H1 (cell line): ENCODE results near the gene PTPN9. TPM values are rescaled to one million over a fixed set of nuclear protein-coding genes. Genes with fewer than 3 reads are reported as not detected.

Experiments
- CTCF ChIA-PET: fragments of 300-600 bp; sonication (Branson Sonifier 250); formaldehyde crosslinking; loops from one replicate; lab custom pipeline; 2021; ENCODE audit not compliant: partially characterized antibody; lab: Charles Lee
- POLR2A ChIA-PET: fragments of 300-600 bp; sonication (Branson Sonifier 250); formaldehyde crosslinking; loops from one replicate; lab custom pipeline; 2021; ENCODE audit warnings: inconsistent platforms; ENCODE audit not compliant: partially characterized antibody; lab: Charles Lee
- DNase-seq, 2 experiments: peaks; one replicate each; pipeline versions ENCODE4 v3.0.0 to v3.0.0-alpha.2; 2010 to 2022; ENCODE audit warnings: low spot score in 2 of 2, low read depth in 1 of 2, mixed read lengths in 1 of 2
- FAIRE-seq: peaks from 2 replicates; lab custom pipeline; 2011; peaks lifted over from hg19 to GRCh38; lab: Jason Lieb, UNC
- H2AFZ ChIP-seq: 2 replicates; pipeline ENCODE4 v1.8.1; 2012; ENCODE audit warnings: low read length, inconsistent platforms
- H2AK5ac ChIP-seq: 2 replicates; pipeline ENCODE4 v1.6.1; 2013; ENCODE audit warnings: low read depth, low read length
- H2BK120ac ChIP-seq: replicated peaks from 2 replicates; pipeline ENCODE3; 2013; ENCODE audit warnings: low read depth, low read length, inconsistent platforms
- H2BK12ac ChIP-seq: 2 replicates; pipeline ENCODE4 v1.6.1; 2013; ENCODE audit warnings: low read depth, low read length
- H2BK15ac ChIP-seq: 2 replicates; pipeline ENCODE4 v1.6.1; 2013; ENCODE audit warnings: low read length
- H2BK20ac ChIP-seq: 2 replicates; pipeline ENCODE4 v1.6.1; 2013; ENCODE audit warnings: low read length
- H2BK5ac ChIP-seq: 2 replicates; pipeline ENCODE4 v1.6.1; 2013; ENCODE audit warnings: low read depth, low read length
- H3K14ac ChIP-seq: 2 replicates; pipeline ENCODE4 v1.6.1; 2013; ENCODE audit warnings: inconsistent platforms; ENCODE audit not compliant: insufficient read length
- H3K18ac ChIP-seq: 2 replicates; pipeline ENCODE4 v1.6.1; 2013; ENCODE audit warnings: low read length; ENCODE audit errors: extremely low read depth
- H3K23ac ChIP-seq: 2 replicates; pipeline ENCODE4 v1.6.1; 2013; ENCODE audit warnings: inconsistent platforms; ENCODE audit not compliant: insufficient read length
- H3K23me2 ChIP-seq: 2 replicates; pipeline ENCODE4 v1.6.1; 2013; ENCODE audit warnings: low read depth, low read length
- H3K27ac ChIP-seq: 2 replicates; pipeline ENCODE4 v1.6.1; 2011; ENCODE audit warnings: low read depth, low read length, inconsistent platforms
- H3K27me3 ChIP-seq, 4 experiments: replicated peaks in 1 of 4; 1 replicate in 1 of 4; 2 replicates in 3 of 4; pipeline versions ENCODE4 v1.6.1 to v1.8.1; 2011 to 2013; ENCODE audit warnings: low read length in 3 of 4, mild to moderate bottlenecking in 3 of 4, inconsistent platforms in 2 of 4, mixed read lengths in 2 of 4, moderate library complexity in 1 of 4; ENCODE audit not compliant: control insufficient read depth in 3 of 4, insufficient read depth in 3 of 4; ENCODE audit errors: extremely low read depth in 1 of 4
- H3K36me3 ChIP-seq, 4 experiments: 2 replicates each; pipeline versions ENCODE4 v1.6.1 to v1.8.1; 2011 to 2013; ENCODE audit warnings: mild to moderate bottlenecking in 4 of 4, low read length in 3 of 4, moderate library complexity in 2 of 4, control low read depth in 1 of 4, inconsistent platforms in 1 of 4; ENCODE audit not compliant: insufficient read depth in 4 of 4, control insufficient read depth in 2 of 4
- H3K4ac ChIP-seq: replicated peaks from 2 replicates; pipeline ENCODE3; 2013; ENCODE audit warnings: low read length, low read depth, mixed read lengths, inconsistent platforms; ENCODE audit not compliant: insufficient read length
- H3K4me1 ChIP-seq, 4 experiments: replicated peaks in 1 of 4; 1 replicate in 1 of 4; 2 replicates in 3 of 4; pipeline versions ENCODE4 v1.6.1 to v1.8.1; 2011 to 2013; ENCODE audit warnings: low read length in 3 of 4, inconsistent platforms in 2 of 4, mixed read lengths in 1 of 4; ENCODE audit not compliant: insufficient read depth in 4 of 4, control insufficient read depth in 3 of 4
- H3K4me2 ChIP-seq, 2 experiments: 2 replicates each; pipeline versions ENCODE4 v1.6.1 to v1.8.1; 2011 to 2013; ENCODE audit warnings: low read depth in 2 of 2, low read length in 2 of 2, control low read depth in 1 of 2, inconsistent platforms in 1 of 2, mild to moderate bottlenecking in 1 of 2; ENCODE audit not compliant: insufficient read depth in 1 of 2
- H3K4me3 ChIP-seq, 4 experiments: fragments of 200-600, 300-600 bp in 1 of 4; sonication (generic), shearing (Covaris generic), sonication (Bioruptor Twin) in 1 of 4; 2 replicates each; pipeline versions ENCODE4 v1.5.1 to v1.8.1; 2011 to 2016; ENCODE audit warnings: low read length in 4 of 4, low read depth in 3 of 4, control low read depth in 2 of 4, inconsistent platforms in 2 of 4, mild to moderate bottlenecking in 2 of 4, mixed read lengths in 1 of 4, moderate library complexity in 1 of 4; ENCODE audit not compliant: insufficient read depth in 2 of 4; ENCODE audit errors: extremely low read depth in 1 of 4
- H3K56ac ChIP-seq: replicated peaks from 2 replicates; pipeline ENCODE3; 2013; ENCODE audit warnings: low read depth, mild to moderate bottlenecking, mixed read lengths, low read length, inconsistent platforms; ENCODE audit not compliant: insufficient read length
- H3K79me1 ChIP-seq: 2 replicates; pipeline ENCODE4 v1.6.1; 2013; ENCODE audit warnings: low read depth, low read length, control low read depth
- H3K79me2 ChIP-seq, 2 experiments: 2 replicates each; pipeline versions ENCODE4 v1.6.1 to v1.8.1; 2012 to 2013; ENCODE audit warnings: low read length in 2 of 2, mild to moderate bottlenecking in 2 of 2, inconsistent platforms in 1 of 2; ENCODE audit not compliant: insufficient read depth in 2 of 2, control insufficient read depth in 1 of 2
- H3K9ac ChIP-seq, 4 experiments: replicated peaks in 1 of 4; 1 replicate in 1 of 4; 2 replicates in 3 of 4; pipeline versions ENCODE4 v1.6.1 to v1.8.1; 2011 to 2013; ENCODE audit warnings: low read depth in 3 of 4, low read length in 3 of 4, control low read depth in 2 of 4, mild to moderate bottlenecking in 2 of 4, moderate library complexity in 2 of 4, inconsistent platforms in 1 of 4; ENCODE audit errors: extremely low read depth in 1 of 4
- H3K9me3 ChIP-seq, 2 experiments: 2 replicates each; pipeline versions ENCODE4 v1.6.1 to v1.8.1; 2012 to 2013; ENCODE audit warnings: mild to moderate bottlenecking in 2 of 2, moderate library complexity in 2 of 2, control low read depth in 1 of 2, inconsistent platforms in 1 of 2, low read depth in 1 of 2, low read length in 1 of 2, mixed read lengths in 1 of 2; ENCODE audit not compliant: insufficient read depth in 2 of 2
- H4K20me1 ChIP-seq, 2 experiments: replicated peaks in 1 of 2; 2 replicates each; pipeline versions ENCODE3 to v1.8.1; 2011 to 2013; ENCODE audit warnings: inconsistent platforms in 2 of 2, low read length in 2 of 2, mild to moderate bottlenecking in 1 of 2; ENCODE audit not compliant: insufficient read depth in 2 of 2, control insufficient read depth in 1 of 2
- H4K5ac ChIP-seq: 2 replicates; pipeline ENCODE4 v1.6.1; 2013; ENCODE audit warnings: low read length, low read depth, mixed read lengths, inconsistent platforms; ENCODE audit not compliant: insufficient read length
- H4K8ac ChIP-seq: 2 replicates; pipeline ENCODE4 v1.8.0; 2013; ENCODE audit warnings: mild to moderate bottlenecking, moderate library complexity, low read length, inconsistent platforms; ENCODE audit not compliant: insufficient read depth; ENCODE audit errors: extremely low read depth
- H4K91ac ChIP-seq: replicated peaks from 2 replicates; pipeline ENCODE3; 2013; ENCODE audit warnings: low read length, mixed read lengths, inconsistent platforms; ENCODE audit not compliant: insufficient read length
- CTCF ChIP-seq, 3 experiments: IDR thresholded peaks; 1 replicate in 2 of 3; 2 replicates in 1 of 3; pipeline versions ENCODE4 v1.5.1 to v1.6.1; 2011; ENCODE audit warnings: low read length in 3 of 3, mild to moderate bottlenecking in 3 of 3, inconsistent platforms in 2 of 3, low read depth in 1 of 3, moderate library complexity in 1 of 3; ENCODE audit not compliant: insufficient read depth in 1 of 3; ENCODE audit errors: control extremely low read depth in 1 of 3
- FOSL1 ChIP-seq: IDR thresholded peaks from 2 replicates; pipeline ENCODE4 v1.6.1; 2011; ENCODE audit warnings: mild to moderate bottlenecking, low read depth, low read length, moderate library complexity; ENCODE audit not compliant: insufficient read depth
- PHF8 ChIP-seq: fragments of 200-600 bp; sonication (generic); conservative IDR thresholded peaks from 2 replicates; pipeline ENCODE4 v1.7.1; 2012; ENCODE audit warnings: low read depth, mild to moderate bottlenecking, inconsistent platforms, low read length, moderate library complexity
- ZNF274 ChIP-seq: IDR thresholded peaks from 2 replicates; pipeline ENCODE4 v1.7.0; 2012; ENCODE audit warnings: low read length, borderline replicate concordance; ENCODE audit errors: extremely low read depth
- WGBS, 2 experiments: shearing (Covaris generic) in 1 of 2; methylation state at CpG; one replicate each; pipeline versions ENCODE4 v1.1.6 to v1.1.7; 2013 to 2015; ENCODE audit warnings: low lambda C conversion rate in 2 of 2, mixed read lengths in 2 of 2, inconsistent platforms in 1 of 2, low coverage in 1 of 2, missing lambda C conversion rate in 1 of 2; ENCODE audit not compliant: insufficient replicate concordance in 2 of 2, insufficient coverage in 1 of 2, insufficient read length in 1 of 2; ENCODE audit errors: extremely low coverage in 1 of 2, missing lambda C conversion rate in 1 of 2; 5-methylcytosine and 5-hydroxymethylcytosine counted together
- polyA plus RNA-seq, 7 experiments: library from polyadenylated mRNA; depleted of rRNA in 3 of 7; stranded (reverse) in 5 of 7; unstranded in 2 of 7; fragments of >200 nt in 5 of 7; fragments of 200-250 nt in 2 of 7; gene quantifications; 1 replicate in 5 of 7; 2 replicates in 1 of 7; 4 replicates in 1 of 7; pipeline versions ENCODE4 v1.2.1 to v1.2.3, GENCODE V29; 2011 to 2013; ENCODE audit warnings: missing spikeins in 2 of 7, mixed read lengths in 2 of 7
- total RNA-seq: library from RNA; stranded (reverse); fragmentation: NEBNext Ultra II Directional; extraction: Animal tissue kit (Norgen Biotek cat#: 25700); gene quantifications from 2 replicates; pipeline ENCODE4 v1.2.1, GENCODE V29; 2021

Gene PTPN9
- total and polyA plus RNA-seq, 2 of the 8 experiments (the other 6 are each of a cell fraction or from before 2014, with no cell fraction given) = 46.6 to 57.4 TPM

- Histone ChIP-seq H3K4me1 (peaks cover 0 to 8% (median 3%) of the 10 kb centered on the region in 4 experiments; a peak in 2 of 7 replicates), H3K4me2 (peak within 1 kb of the TSS; percentile 94 to 97), H4K8ac (peak within 1 kb of the TSS; percentile 96), H3K14ac (no peak within 1 kb of the TSS), H4K5ac (peak within 1 kb of the TSS; percentile 95), H2BK15ac (no peak within 1 kb of the TSS), H3K23me2 (peaks cover 22% of the 10 kb centered on the region), H2BK20ac (no peak within 1 kb of the TSS), H2BK120ac (no peak within 1 kb of the TSS), H3K79me2 (peaks cover 27 to 42% of the 10 kb centered on the region in 2 experiments), H3K9me3 (no peaks in the 10 kb centered on the region), H2AFZ (no peak within 1 kb of the TSS), H4K20me1 (peaks cover 15 to 19% of the 10 kb centered on the region in 2 experiments), H3K4me3 (peak within 1 kb of the TSS; percentile 90 to 97 (median 94)), H3K56ac (peak within 1 kb of the TSS; percentile 83), H3K9ac (peak within 1 kb of the TSS; percentile 90 to 96 (median 92)), H2BK5ac (peak within 1 kb of the TSS; percentile 97), H3K18ac (peak within 1 kb of the TSS; percentile 93), H4K91ac (peak within 1 kb of the TSS; percentile 85), H2AK5ac (peak within 1 kb of the TSS; percentile 67; the same call in 1 of the 2 replicates), H3K27me3 (no peaks in the 10 kb centered on the region), H2BK12ac (peak within 1 kb of the TSS; percentile 7; the same call in 1 of the 2 replicates), H3K23ac (no peak within 1 kb of the TSS), H3K79me1 (0 out of 2 replicates have a peak, but pooled peaks cover 2% of the 10 kb centered on the region), H3K4ac (peak within 1 kb of the TSS; percentile 97), H3K27ac (peak within 1 kb of the TSS; percentile 92), H3K36me3 (no peaks in the 10 kb centered on the region)
- FAIRE-seq (peak; percentile 90), DNase-seq (peak; percentile 95 to 100)
- POLR2A ChIA-PET = interaction anchor here (0.5 to 5.0 kb wide), 19 partner anchors 9 to 228 kb away, joined by 3 to 61 read pairs (median 4); partner anchors contain the start of genes IMP3, MAN2C1, PTPN9 and SNUPN
- 2% methylated on average over 29 of the region's 39 CpGs; no CpG with 5 or more reads in 1 of the 2 experiments for WGBS, 2 experiments
- CTCF ChIA-PET = interaction anchor here (0.7 to 2.4 kb wide), 5 partner anchors 18 to 196 kb away, joined by 3 to 7 read pairs (median 4); partner anchors contain the start of gene MAN2C1
- TF ChIP-seq ZNF274 = no peak
- no peak for TF ChIP-seq CTCF (IDR thresholded peaks at IDR 0.05; ENCODE audit: control extremely low read depth in 1 of 3, insufficient read depth in 1 of 3, low read depth in 1 of 3, low read length in 3 of 3)
- no peak for TF ChIP-seq FOSL1
- no peak for TF ChIP-seq PHF8
These were observed 127.3 kb downstream of the PTPN9 start, which contains the start of gene SIN3A for GRCh38 chr15:75451674-75452363. TSS of gene SIN3A (minus strand) at chr15:75451690. CDS start at chr15:75430375, 21,315 bp downstream.
